ENCODE data around the gene TP53AIP1. TPM values are rescaled to one million over a fixed set of nuclear protein-coding genes. Genes with fewer than 3 reads are reported as not detected.

The TP53AIP1 gene
- total RNA-seq, 1 experiment from 2014 or later = 0.07 TPM

DNA sequence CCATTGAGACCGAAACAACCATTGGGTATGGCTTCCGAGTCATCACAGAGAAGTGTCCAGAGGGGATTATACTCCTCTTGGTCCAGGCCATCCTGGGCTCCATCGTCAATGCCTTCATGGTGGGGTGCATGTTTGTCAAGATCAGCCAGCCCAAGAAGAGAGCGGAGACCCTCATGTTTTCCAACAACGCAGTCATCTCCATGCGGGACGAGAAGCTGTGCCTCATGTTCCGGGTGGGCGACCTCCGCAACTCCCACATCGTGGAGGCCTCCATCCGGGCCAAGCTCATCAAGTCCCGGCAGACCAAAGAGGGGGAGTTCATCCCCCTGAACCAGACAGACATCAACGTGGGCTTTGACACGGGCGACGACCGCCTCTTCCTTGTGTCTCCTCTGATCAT lies 31.0 kb downstream of the TP53AIP1 start:
- H3K36me3 ChIP-seq (replicated peaks; ENCODE audit: control insufficient read depth, insufficient read depth, low read length) = no peaks in the 10 kb centered on the region
- peaks cover 15% of the 10 kb centered on the region; the same call in 1 of the 2 replicates for H3K27me3 ChIP-seq (ENCODE audit: control insufficient read depth, insufficient read depth, low read length)
- no peak for DNase-seq
- H3K4me3 ChIP-seq (ENCODE audit: insufficient read depth, low read depth, low read length) = no peak overlapping the region

DNA sequence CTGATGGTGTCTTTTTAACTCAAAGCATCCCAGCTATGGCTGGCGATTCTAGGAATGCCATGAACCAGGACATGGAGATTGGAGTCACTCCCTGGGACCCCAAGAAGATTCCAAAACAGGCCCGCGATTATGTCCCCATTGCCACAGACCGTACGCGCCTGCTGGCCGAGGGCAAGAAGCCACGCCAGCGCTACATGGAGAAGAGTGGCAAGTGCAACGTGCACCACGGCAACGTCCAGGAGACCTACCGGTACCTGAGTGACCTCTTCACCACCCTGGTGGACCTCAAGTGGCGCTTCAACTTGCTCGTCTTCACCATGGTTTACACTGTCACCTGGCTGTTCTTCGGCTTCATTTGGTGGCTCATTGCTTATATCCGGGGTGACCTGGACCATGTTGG lies 31.4 kb downstream of the TP53AIP1 start:
- Histone ChIP-seq H3K36me3 (replicated peaks; ENCODE audit: control insufficient read depth, insufficient read depth, low read length) (no peaks in the 10 kb centered on the region), H3K27me3 (ENCODE audit: control insufficient read depth, insufficient read depth, low read length) (peaks cover 19% of the 10 kb centered on the region; the same call in 1 of the 2 replicates), H3K4me3 (ENCODE audit: insufficient read depth, low read depth, low read length) (no peak overlapping the region)
- DNase-seq = no peak

DNA sequence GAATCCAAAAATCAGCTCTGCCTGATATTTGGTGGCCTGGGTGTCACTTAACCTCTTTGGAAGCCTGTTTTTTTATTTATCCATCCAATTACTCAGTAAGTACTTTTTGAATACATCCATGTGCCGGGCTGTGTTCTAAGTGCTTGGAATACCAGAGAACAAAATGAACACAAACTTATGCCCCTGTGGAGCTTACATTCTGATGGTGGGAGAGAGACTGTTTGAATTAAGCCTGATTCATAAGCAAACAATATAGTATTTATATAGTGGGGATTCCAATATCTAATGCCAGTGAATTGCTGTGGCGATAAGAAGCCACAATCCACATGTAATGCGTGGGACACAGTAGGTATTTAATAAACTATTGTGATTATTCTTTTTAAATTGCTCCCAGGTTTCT lies 32.1 kb downstream of the TP53AIP1 start:
- Histone ChIP-seq H3K4me3 (ENCODE audit: insufficient read depth, low read depth, low read length) (no peak overlapping the region), H3K27me3 (ENCODE audit: control insufficient read depth, insufficient read depth, low read length) (peaks cover 22% of the 10 kb centered on the region)
- DNase-seq = no peak

DNA sequence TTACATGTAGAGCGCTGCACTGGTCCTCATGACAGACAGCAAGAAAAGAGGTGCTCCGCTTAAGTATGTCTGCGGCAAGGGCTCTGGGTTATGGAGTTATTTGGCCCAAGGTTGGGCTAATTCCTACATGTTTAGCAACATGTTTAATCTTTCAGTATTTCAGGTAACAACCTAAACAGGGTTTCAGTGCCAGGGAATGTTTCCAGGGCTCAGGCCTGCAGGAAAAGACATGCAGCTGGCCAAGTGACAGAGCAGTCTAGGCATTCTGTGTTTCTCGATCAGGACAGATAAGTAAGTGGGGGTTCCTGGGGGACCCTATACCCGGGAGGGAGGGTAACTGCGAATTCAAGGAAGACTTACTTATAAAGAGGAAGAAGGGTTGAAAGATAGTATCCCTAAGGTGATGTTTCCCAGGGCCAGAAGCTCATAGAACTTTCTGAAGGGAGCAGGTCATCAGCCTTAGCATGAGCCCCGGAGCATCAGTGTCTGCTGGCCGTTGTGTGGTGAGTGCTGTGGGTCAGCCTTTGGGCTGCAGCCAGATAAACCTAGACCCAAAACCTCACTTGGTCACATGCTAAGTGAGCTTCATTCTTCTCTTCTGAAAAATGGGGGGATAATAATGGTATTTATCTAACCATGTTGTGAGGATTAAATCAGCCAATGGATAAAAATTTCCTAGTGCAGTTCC lies 33.1 kb downstream of the TP53AIP1 start:
- no peaks in the 10 kb centered on the region for H3K36me3 ChIP-seq (replicated peaks; ENCODE audit: control insufficient read depth, insufficient read depth, low read length)
- no peak for DNase-seq
- H3K4me3 ChIP-seq (ENCODE audit: insufficient read depth, low read depth, low read length) = no peak overlapping the region
- H3K27me3 ChIP-seq (ENCODE audit: control insufficient read depth, insufficient read depth, low read length) = peaks cover 27% of the 10 kb centered on the region

More for the DNA sequence above, 32.1 kb downstream of the TP53AIP1 start:
- H3K36me3 ChIP-seq (replicated peaks; ENCODE audit: control insufficient read depth, insufficient read depth, low read length) = no peaks in the 10 kb centered on the region

DNA sequence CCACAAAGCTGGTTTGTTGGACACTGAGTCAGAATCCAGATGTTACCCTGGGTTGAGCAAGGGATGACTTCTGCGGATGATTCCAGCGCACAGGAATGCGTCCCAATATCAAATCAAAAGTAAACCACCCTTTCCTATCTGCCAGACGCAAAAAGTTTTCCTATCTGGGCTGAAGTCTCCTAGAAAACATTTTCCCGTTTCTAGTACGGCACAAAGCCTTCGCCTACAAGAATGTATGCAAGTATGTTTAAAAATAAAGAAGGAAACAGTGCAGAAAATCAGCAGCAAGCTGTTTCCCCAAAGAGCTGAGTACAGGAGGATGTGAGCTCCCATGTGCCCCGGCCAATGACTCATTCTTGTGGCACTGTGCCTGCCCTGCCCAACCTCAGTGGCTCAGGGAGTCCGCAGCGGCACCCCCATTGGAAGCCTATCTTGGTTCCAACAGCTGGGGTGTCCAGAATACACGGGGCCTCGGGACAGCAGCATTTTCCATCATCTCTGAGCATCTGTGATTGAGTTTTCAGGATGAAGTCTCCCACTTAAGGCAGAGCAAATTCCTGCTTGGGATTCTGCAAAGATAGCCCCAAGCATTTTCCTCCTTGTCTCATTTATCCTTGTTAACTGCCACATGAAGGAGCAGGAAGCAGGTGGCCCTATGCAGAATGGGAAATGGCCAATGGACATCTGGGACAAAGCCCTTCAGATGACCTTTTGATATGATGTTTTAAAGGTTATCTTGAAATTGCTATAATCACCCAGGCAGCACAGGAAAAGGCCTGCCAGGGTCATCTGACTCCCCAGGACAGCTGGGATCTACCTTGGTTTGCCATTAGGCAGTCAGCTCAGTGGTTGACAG lies 34.1 kb downstream of the TP53AIP1 start:
- no peak for DNase-seq
- H3K4me3 ChIP-seq (ENCODE audit: insufficient read depth, low read depth, low read length) = no peak overlapping the region

DNA sequence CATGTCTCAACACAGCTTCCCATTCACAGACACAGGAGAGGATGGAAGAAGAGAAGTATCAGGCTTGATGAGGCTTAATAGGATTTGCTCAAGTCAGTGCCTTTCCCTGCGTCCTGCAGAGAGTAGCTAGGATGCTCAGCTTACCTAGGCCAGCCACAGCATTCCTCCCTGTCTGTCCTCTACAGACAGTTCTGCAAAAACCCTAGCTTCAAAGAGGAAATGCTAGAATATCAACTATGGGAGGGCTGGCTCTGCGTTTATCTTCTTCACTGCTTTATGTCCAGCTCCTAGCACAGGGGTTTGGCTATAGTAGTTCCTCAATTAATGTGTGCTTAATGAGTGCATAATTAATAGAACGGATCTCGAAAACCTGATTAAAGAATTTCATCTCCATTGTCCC lies 35.1 kb downstream of the TP53AIP1 start:
- DNase-seq = no peak
- Histone ChIP-seq H3K4me3 (ENCODE audit: insufficient read depth, low read depth, low read length) (no peak overlapping the region), H3K27me3 (ENCODE audit: control insufficient read depth, insufficient read depth, low read length) (peaks cover 45% of the 10 kb centered on the region), H3K36me3 (replicated peaks; ENCODE audit: control insufficient read depth, insufficient read depth, low read length) (no peaks in the 10 kb centered on the region)

More for the DNA sequence above, 34.1 kb downstream of the TP53AIP1 start:
- H3K36me3 ChIP-seq (replicated peaks; ENCODE audit: control insufficient read depth, insufficient read depth, low read length) = no peaks in the 10 kb centered on the region
- H3K27me3 ChIP-seq (ENCODE audit: control insufficient read depth, insufficient read depth, low read length) = peaks cover 35% of the 10 kb centered on the region

DNA sequence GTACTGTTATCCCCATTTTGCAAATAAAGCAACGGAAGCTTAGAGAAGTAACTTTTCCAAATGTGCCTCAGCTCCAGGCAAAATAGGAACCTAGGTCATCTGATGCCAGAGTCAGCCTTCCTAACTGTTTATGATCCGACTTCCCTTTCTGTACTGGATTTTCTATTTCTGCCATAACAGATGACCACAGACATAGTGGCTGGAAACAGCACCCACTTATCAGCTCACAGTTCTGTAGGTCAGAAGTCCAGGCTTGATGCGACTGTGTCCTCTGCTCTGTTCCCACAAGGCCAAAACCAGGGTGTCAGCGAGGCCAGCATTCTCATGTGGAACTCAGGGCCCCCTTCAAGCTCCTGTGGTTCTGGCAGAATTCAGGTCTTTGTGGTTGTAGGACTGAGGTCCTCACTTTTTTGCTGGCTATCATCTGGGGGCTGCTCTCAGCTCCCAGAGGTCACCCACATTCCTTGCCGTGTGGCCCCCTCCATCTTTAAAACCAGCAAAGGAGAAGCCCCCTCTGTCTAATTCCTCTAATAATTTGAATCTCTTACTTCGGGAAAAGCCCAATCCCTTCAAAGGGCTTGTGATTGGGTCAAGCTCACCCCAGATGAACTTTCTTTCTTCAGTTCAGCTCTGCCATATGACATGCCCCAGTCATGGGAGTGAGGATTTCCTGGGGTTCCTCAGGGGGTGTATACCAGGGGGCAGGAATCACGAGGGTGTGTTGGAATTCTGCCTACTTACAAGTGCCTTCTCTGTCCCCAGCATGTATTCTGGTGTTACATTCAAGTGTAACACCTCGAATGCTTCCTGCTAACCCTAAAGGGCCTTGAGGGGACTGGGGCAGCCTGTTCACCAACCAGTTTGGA lies 36.3 kb downstream of the TP53AIP1 start:
- H3K27me3 ChIP-seq (ENCODE audit: control insufficient read depth, insufficient read depth, low read length) = peaks cover 57% of the 10 kb centered on the region
- DNase-seq = no peak
- H3K4me3 ChIP-seq (ENCODE audit: insufficient read depth, low read depth, low read length) = no peak overlapping the region
- H3K36me3 ChIP-seq (replicated peaks; ENCODE audit: control insufficient read depth, insufficient read depth, low read length) = no peaks in the 10 kb centered on the region

DNA sequence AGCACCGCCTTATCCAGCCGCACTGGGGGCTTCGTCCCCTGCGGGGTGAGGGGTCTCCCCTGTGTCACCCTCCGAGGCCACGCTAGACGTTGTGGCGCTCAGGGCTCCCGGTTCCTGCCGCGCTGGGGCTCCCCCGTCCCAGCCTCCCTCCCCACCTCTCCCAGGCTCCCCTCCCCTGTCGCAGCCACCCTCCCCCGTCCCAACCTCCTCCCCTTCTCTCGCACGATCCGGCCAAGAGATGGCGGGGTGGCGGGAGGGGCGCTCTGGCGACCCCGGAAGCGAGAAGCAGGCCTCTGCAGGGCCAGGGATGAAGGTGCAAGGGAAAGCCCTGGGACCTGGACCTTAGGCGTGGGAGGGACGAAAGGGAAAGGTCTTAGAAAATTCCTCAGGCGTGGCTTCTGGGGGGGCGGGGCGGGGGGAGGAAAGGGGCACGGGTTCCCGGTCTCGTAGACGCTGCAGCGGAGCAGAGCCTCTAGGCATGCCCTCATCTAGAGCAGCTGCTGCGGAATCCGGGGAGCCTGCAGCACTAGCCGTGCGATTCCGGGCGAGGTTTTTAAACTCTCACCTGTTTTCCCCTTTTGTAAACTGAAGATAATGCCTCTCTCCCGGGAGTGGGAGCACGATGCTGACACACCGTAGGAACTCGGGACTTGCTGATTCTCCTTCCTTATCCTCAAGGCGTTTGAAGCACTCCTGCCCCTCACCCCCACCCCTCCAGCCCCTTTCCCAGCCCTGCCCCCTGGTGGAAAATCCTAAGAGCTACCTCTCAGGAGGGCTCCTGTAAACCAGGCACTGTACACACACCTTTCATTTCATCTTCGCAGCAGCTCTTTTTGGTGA lies 37.1 kb downstream of the TP53AIP1 start:
- H3K36me3 ChIP-seq (replicated peaks; ENCODE audit: control insufficient read depth, insufficient read depth, low read length) = no peaks in the 10 kb centered on the region
- peak overlapping the region; percentile 62 for H3K4me3 ChIP-seq (ENCODE audit: insufficient read depth, low read depth, low read length)
- peaks cover 66% of the 10 kb centered on the region for H3K27me3 ChIP-seq (ENCODE audit: control insufficient read depth, insufficient read depth, low read length)
- DNase-seq = peak; percentile 95

DNA sequence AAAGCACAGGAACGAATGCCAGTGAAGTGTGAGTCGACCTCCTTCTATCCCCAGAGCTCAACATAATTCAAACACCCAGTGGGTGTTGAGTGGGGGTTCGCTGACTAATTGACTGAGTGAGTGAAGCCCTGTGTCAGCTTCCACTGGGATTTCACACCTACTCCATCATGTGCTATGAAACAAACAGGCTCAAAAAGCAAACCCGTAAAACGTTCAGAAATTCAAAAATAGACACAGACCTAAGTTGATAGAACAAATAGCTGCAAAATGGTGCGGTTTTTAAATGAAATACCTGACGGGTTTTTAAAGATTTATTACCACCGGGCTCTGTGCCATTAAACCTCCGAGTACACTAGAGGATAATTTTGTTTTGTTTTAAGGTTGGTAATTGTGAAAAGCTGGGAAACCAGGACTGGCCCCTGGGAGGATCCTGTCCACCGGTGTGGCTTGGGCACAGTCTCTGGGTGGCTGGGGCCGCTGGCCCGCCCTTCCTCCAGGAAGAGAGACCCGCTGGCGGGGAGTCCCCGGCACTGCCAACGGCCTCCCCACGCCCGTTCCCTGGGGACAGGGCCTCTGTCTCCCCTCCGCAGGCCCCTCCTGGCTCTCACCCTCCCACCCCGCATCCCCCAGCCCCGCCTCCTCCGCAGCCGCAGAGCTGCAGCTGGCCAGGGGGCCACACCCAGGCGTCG lies 37.9 kb downstream of the TP53AIP1 start:
- DNase-seq = peak; percentile 91
- Histone ChIP-seq H3K27me3 (ENCODE audit: control insufficient read depth, insufficient read depth, low read length) (peaks cover 71% of the 10 kb centered on the region), H3K4me3 (ENCODE audit: insufficient read depth, low read depth, low read length) (peak overlapping the region; percentile 62), H3K36me3 (replicated peaks; ENCODE audit: control insufficient read depth, insufficient read depth, low read length) (no peaks in the 10 kb centered on the region)

DNA sequence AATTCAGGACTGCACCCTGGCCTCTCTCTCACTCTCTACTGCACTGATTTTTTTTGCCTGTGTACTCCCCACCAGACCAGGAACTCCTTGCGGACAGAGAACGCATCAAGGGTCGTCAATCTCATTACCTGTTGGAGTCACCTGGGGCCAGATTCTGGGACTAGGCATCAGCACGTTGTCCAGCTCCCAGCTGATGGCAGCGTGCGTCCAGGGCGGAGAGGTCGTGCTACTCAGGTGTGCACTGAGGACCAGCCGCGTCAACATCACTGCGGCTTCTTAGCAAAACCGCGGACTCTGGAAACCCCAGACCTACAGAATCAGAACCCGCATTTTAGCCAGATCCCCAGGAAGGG lies 38.4 kb downstream of the TP53AIP1 start:
- Histone ChIP-seq H3K4me3 (ENCODE audit: insufficient read depth, low read depth, low read length) (no peak overlapping the region; the same call in 1 of the 2 replicates), H3K36me3 (replicated peaks; ENCODE audit: control insufficient read depth, insufficient read depth, low read length) (no peaks in the 10 kb centered on the region), H3K27me3 (ENCODE audit: control insufficient read depth, insufficient read depth, low read length) (peaks cover 76% of the 10 kb centered on the region)
- no peak for DNase-seq

DNA sequence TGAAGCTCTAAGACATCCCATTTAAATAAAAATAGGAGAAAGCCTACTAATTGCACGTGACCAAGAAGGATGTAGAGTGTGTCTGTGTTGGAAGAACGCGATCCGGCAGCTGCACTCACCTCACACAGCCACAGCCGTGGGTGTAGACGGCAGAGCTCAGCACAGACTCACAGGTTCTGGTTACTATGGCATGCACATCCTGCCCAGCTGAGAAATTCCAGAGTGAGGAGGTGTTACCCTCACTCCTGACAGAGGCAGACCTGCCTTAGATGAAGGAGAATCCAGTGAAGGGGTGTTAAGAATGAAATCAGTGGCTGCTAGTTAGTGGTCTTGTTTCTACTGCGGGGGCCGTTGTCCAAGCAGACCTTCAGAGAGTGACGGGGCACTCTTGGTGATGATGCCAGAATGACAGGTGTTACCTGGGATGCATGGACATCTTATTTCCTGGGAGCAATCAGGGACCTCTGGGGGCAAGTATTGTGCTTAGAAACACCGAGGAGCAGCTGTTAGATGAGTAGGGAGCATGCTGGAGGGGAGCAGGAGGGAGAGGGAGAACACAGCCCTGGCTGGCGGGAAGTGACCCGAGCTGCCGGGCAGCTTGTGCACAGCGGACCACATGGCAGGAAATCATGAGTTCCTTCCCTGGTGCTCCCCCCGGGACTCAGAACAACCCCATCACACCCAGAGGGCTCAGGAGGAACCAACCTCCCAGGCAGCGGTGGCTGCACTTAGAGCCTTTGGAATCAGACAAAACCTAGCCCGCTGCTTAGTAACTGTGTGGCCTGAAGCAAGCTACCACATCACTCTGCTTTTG lies 39.2 kb downstream of the TP53AIP1 start:
- H3K36me3 ChIP-seq (replicated peaks; ENCODE audit: control insufficient read depth, insufficient read depth, low read length) = no peaks in the 10 kb centered on the region
- peaks cover 84% of the 10 kb centered on the region for H3K27me3 ChIP-seq (ENCODE audit: control insufficient read depth, insufficient read depth, low read length)
- H3K4me3 ChIP-seq (ENCODE audit: insufficient read depth, low read depth, low read length) = peak overlapping the region; percentile 4; the same call in 1 of the 2 replicates
- peak; percentile 80 for DNase-seq

DNA sequence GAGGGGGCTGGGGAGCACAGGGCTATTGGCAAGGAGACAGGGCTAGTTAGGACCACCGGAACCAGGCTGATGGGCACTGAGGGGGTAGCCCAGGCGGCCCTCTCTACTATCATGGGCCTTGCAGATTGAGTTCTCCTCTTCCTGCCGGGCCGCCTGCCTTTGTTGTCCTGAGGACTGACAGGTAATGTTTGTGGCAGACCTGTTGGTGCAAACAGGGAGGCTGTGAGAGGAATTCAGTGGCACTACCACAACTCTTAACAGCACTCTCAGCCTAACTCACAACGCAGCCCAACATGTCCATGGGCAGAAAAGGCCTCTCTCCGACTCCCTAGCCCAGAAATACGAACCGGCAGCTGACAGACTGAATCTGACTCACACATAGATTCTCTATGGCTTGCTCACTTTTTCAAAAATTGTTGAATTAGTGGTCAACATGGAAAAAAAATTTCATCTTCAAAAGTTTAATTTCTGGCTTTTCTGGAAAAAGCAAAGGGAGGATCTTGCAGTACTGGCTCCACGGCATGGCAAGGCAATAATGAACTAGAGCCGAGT lies 40.1 kb downstream of the TP53AIP1 start:
- DNase-seq = no peak
- Histone ChIP-seq H3K36me3 (replicated peaks; ENCODE audit: control insufficient read depth, insufficient read depth, low read length) (no peaks in the 10 kb centered on the region), H3K27me3 (ENCODE audit: control insufficient read depth, insufficient read depth, low read length) (peaks cover 91% of the 10 kb centered on the region), H3K4me3 (ENCODE audit: insufficient read depth, low read depth, low read length) (no peak overlapping the region)

All from H7 (cell line).